Stimulated activated CD4-positive, alpha-beta T cell treated with anti-CD3 and anti-CD28 coated beads, Interleukin-4, amount 100 ng/mL, for 24 hours (primary cell): ENCODE measurements around the gene OR7E24.
"Not testable (repeated sequence)": the region's sequence is repeated elsewhere in the genome, so short reads cannot be mapped to it uniquely, and the experiment has no call there.

ENCODE experiments used
- DNase-seq: peaks from one replicate; pipeline ENCODE4 v3.0.0-alpha.2; 2020

OR7E24 gene

GRCh38 chr19:9250630-9251029 is at the start of gene OR7E24:
OR7E24 (plus strand) TSS chr19:9250930; CDS start chr19:9251044, 114 bp downstream.
- no peak for DNase-seq

GRCh38 chr19:9205501-9206113 is 45.1 kb upstream of the OR7E24 start:
- peak; percentile 69 for DNase-seq

GRCh38 chr19:9219489-9219888 is 31.2 kb upstream of the OR7E24 start, which contains the start of gene OR7D4:
OR7D4 (minus strand) TSS chr19:9219589; CDS start chr19:9214837, 4,752 bp downstream.
- no peak for DNase-seq

GRCh38 chr19:9251236-9251635 is 506 bp downstream of the OR7E24 start:
- DNase-seq: no peak

- not testable (repeated sequence) for DNase-seq
Observed at GRCh38 chr19:9283485-9283884, 32.8 kb downstream of the OR7E24 start.

GRCh38 chr19:9289231-9289884 is 38.6 kb downstream of the OR7E24 start:
- no peak for DNase-seq

GRCh38 chr19:9295411-9295849 is 44.7 kb downstream of the OR7E24 start:
- no peak for DNase-seq

GRCh38 chr19:9296336-9296735 is 45.6 kb downstream of the OR7E24 start:
- no peak for DNase-seq
